Osteoblast (primary cell): ENCODE measurements around the gene SORL1. TPM values are rescaled to one million over a fixed set of nuclear protein-coding genes. Genes with fewer than 3 reads are reported as not detected.

Experiments used
- DNase-seq: peaks from one replicate; pipeline ENCODE4 v3.0.0; 2011; ENCODE audit warnings: low spot score, mixed read lengths; ENCODE audit not compliant: insufficient read length; ENCODE audit errors: missing footprints
- H2AFZ ChIP-seq: 2 replicates; pipeline ENCODE4 v1.6.0; 2011; ENCODE audit warnings: mild to moderate bottlenecking, low read length
- H3K27ac ChIP-seq: 2 replicates; pipeline ENCODE4 v1.5.1; 2011; ENCODE audit warnings: mild to moderate bottlenecking, low read depth, low read length, moderate library complexity
- H3K27me3 ChIP-seq: 2 replicates; pipeline ENCODE4 v1.6.0; 2012; ENCODE audit warnings: mild to moderate bottlenecking, control low read depth, inconsistent platforms, low read length, moderate library complexity; ENCODE audit not compliant: insufficient read depth
- H3K36me3 ChIP-seq: 2 replicates; pipeline ENCODE4 v1.5.1; 2011; ENCODE audit warnings: mild to moderate bottlenecking, low read length, control low read depth, moderate library complexity; ENCODE audit not compliant: insufficient read depth
- H3K4me1 ChIP-seq: 2 replicates; pipeline ENCODE4 v1.5.1; 2011; ENCODE audit warnings: mild to moderate bottlenecking, low read length, control low read depth, moderate library complexity; ENCODE audit not compliant: insufficient read depth
- H3K4me2 ChIP-seq: 2 replicates; pipeline ENCODE4 v1.6.0; 2011; ENCODE audit warnings: mild to moderate bottlenecking, low read length; ENCODE audit not compliant: insufficient read depth
- H3K4me3 ChIP-seq: fragments of 200-600 bp; sonication (generic); 3 replicates; pipeline ENCODE4 v1.5.1; 2012; ENCODE audit warnings: mild to moderate bottlenecking, low read length, inconsistent platforms; ENCODE audit not compliant: insufficient read depth
- H3K79me2 ChIP-seq: 2 replicates; pipeline ENCODE4 v1.6.0; 2012; ENCODE audit warnings: mild to moderate bottlenecking, low read length, control low read depth, inconsistent platforms; ENCODE audit not compliant: insufficient read depth
- H3K9me3 ChIP-seq: 2 replicates; pipeline ENCODE4 v1.5.1; 2011; ENCODE audit warnings: low read depth, low read length, control low read depth
- H4K20me1 ChIP-seq: 2 replicates; pipeline ENCODE4 v1.6.0; 2012; ENCODE audit warnings: mild to moderate bottlenecking, low read length, control low read depth; ENCODE audit not compliant: insufficient read depth
- CTCF ChIP-seq: IDR thresholded peaks from 2 replicates; pipeline ENCODE4 v1.5.1; 2011; ENCODE audit warnings: mild to moderate bottlenecking, low read depth, low read length, moderate library complexity; ENCODE audit errors: extremely low read depth
- total RNA-seq: library from RNA; depleted of rRNA; stranded (reverse); fragments of >200 nt; gene quantifications from 2 replicates; pipeline ENCODE4 v1.2.3, GENCODE V29; 2012

SORL1 gene
- total RNA-seq, 1 donor, result 0.36 TPM

- H3K4me3 ChIP-seq, result no peak overlapping the region
- no peak overlapping the region for H2AFZ ChIP-seq
- DNase-seq, result no peak
- H3K4me2 ChIP-seq, result no peak overlapping the region
- peaks cover 22% of the 10 kb centered on the region for H3K27me3 ChIP-seq
- TF ChIP-seq CTCF, result no peak
- H4K20me1 ChIP-seq, result no peaks in the 10 kb centered on the region
- no peaks in the 10 kb centered on the region for H3K4me1 ChIP-seq
- no peaks in the 10 kb centered on the region for H3K36me3 ChIP-seq
- no peak overlapping the region for H3K27ac ChIP-seq
- H3K9me3 ChIP-seq, result no peaks in the 10 kb centered on the region
- H3K79me2 ChIP-seq, result no peaks in the 10 kb centered on the region
These were observed 62.6 kb downstream of the SORL1 start for GRCh38 chr11:121514432-121515334.

GRCh38 chr11:121515335-121515671 is 63.2 kb downstream of the SORL1 start:
- no peaks in the 10 kb centered on the region for H3K36me3 ChIP-seq
- H3K27ac ChIP-seq, result no peak overlapping the region
- no peak for DNase-seq
- peaks cover 22% of the 10 kb centered on the region for H3K27me3 ChIP-seq
- no peak for TF ChIP-seq CTCF
- H3K79me2 ChIP-seq, result no peaks in the 10 kb centered on the region
- no peaks in the 10 kb centered on the region for H3K9me3 ChIP-seq
- no peak overlapping the region for H2AFZ ChIP-seq
- H3K4me2 ChIP-seq, result no peak overlapping the region
- H3K4me1 ChIP-seq, result no peaks in the 10 kb centered on the region
- no peaks in the 10 kb centered on the region for H4K20me1 ChIP-seq
- H3K4me3 ChIP-seq, result no peak overlapping the region

- H4K20me1 ChIP-seq, result no peaks in the 10 kb centered on the region
- no peak overlapping the region for H3K27ac ChIP-seq
- no peaks in the 10 kb centered on the region for H3K4me1 ChIP-seq
- no peak for TF ChIP-seq CTCF
- no peaks in the 10 kb centered on the region for H3K79me2 ChIP-seq
- H2AFZ ChIP-seq, result no peak overlapping the region
- no peaks in the 10 kb centered on the region for H3K9me3 ChIP-seq
- DNase-seq, result no peak
- no peak overlapping the region for H3K4me3 ChIP-seq
- no peak overlapping the region for H3K4me2 ChIP-seq
- peaks cover 19% of the 10 kb centered on the region for H3K27me3 ChIP-seq
- H3K36me3 ChIP-seq, result no peaks in the 10 kb centered on the region
These were observed 65.9 kb downstream of the SORL1 start for GRCh38 chr11:121517996-121518395.

GRCh38 chr11:121520243-121521144 is 68.4 kb downstream of the SORL1 start:
- H3K27me3 ChIP-seq, result peaks cover 4% of the 10 kb centered on the region
- no peaks in the 10 kb centered on the region for H3K79me2 ChIP-seq
- H2AFZ ChIP-seq, result no peak overlapping the region
- no peak for DNase-seq
- H3K36me3 ChIP-seq, result no peaks in the 10 kb centered on the region
- H3K4me1 ChIP-seq, result no peaks in the 10 kb centered on the region
- no peak overlapping the region for H3K27ac ChIP-seq
- no peaks in the 10 kb centered on the region for H3K9me3 ChIP-seq
- no peak overlapping the region for H3K4me3 ChIP-seq
- H3K4me2 ChIP-seq, result no peak overlapping the region
- H4K20me1 ChIP-seq, result no peaks in the 10 kb centered on the region
- no peak for TF ChIP-seq CTCF
